NCI-H82 treated with DMSO at 0.1 percent for 48 hours (cell line): ENCODE measurements around the gene PEMT.

Experiments
- DNase-seq: peaks from one replicate; lab custom pipeline; 2025; ENCODE audit not compliant: unreplicated experiment; lab: John Stamatoyannopoulos, UW

PEMT gene

GRCh38 chr17:17537311-17538099, 54.0 kb downstream of the PEMT start:
- DNase-seq = no peak

GRCh38 chr17:17536702-17537101, 54.8 kb downstream of the PEMT start:
- no peak for DNase-seq

- no peak for DNase-seq
Measured at GRCh38 chr17:17535957-17536356, 55.6 kb downstream of the PEMT start.

DNA sequence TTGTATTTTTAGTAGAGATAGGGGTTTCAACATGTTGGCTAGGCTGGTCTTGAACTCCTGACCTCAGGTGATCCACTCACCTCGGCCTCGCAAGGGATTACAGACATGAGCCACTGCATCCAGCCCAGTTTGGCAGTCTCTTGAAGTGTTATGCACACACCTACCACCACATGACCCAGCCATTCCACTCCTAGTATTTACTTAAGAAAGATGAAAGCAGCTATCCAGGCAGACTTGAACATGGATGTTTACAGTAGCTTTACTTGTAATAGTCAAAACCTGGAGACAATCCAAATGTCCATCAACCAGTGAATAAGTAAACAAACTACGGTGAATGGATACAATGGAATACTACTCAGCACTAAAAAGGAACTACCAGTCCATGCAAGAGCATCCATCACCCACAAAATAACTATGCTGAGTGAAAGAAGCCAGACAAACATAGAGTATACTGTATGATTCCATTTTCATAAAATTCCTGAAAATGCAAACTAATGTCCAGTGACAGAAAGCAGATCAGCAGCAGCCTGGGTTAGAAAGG, 57.5 kb downstream of the PEMT start:
- DNase-seq = no peak

DNA sequence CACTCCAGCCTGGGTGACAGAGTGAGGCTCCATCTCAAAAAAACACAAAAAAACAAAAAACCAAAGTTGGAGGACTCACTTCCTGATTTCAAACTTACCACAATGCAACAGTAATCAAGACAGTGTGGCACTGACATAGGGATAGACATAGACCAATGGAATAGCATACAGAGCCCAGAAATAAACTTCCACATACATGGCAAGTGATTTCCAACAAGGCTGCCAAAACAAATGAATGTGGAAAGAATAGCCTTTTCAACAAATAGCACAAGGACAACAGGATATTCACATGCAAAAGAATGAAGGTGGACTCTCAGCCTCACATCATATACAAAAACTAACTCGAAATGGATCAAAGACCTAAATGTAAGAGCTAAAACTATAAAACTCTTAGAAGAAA, 58.5 kb downstream of the PEMT start:
- no peak for DNase-seq

DNA sequence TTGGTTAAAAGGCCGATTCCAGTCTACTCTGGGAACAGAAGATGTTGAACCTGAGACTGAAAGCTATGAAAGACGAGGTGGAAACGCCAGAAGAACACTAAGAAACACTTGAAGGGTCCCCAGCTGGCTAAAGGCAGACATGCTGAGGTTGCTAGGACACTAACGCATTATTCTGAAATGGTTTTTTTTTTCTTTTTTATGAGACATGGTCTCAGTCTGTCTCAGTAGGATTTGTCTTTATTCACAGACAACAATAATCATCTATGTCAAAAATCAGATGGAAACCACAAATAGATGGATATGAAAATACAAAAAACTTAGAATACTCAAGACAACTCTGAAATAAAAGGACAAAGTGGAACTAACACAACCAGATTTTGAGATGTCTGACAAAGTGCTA, 60.4 kb downstream of the PEMT start:
- no peak for DNase-seq

GRCh38 chr17:17528696-17529652, 62.5 kb downstream of the PEMT start:
- no peak for DNase-seq

DNA sequence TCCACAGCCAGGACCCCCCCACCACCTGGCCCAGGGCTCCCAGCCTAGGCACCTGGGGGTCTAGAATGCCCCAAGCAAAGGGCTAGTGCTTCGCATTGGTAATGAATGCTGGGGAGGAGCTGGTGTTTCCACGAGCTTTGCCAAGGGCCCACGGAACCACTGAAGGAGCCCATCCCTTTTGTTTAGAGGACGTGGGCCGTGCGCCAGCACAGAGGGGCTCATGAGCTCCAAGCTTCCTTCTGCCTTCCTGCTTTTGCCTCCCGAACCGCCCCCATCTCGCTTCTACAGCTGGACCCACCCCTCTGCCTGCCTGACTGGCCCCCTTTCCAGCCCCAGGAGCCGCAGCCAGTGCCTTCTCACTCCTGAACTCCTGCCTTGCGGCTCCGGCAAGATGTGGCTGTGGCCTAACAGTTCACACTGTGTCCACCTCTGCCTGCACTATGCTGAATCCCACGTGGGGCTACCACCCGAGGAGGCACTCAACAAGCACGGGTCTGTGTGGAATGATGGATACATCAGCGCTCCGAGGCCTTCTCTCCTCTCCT, 63.5 kb downstream of the PEMT start:
- DNase-seq = no peak

DNA sequence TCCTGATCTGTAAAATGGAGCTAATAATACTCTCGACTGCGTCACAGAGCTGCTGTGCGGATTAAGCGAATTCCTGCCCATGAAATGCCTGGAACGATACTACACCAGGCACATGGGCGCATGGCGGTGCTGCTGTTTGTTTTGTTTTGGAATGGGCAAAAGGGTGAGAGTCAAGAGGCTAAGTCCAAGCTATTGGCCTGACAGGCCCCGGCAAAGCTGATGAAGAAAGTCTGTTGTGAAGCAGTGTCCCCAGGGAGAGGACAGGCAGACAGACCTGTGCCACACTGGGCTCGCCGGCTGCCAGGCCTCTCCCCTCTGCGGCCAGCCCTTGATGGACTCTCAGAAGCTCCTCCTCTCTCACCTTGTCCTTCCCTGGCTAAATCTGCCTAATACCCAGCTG, 64.0 kb downstream of the PEMT start:
- DNase-seq = no peak

- DNase-seq = no peak
Measured at GRCh38 chr17:17526369-17526768, 65.1 kb downstream of the PEMT start.

GRCh38 chr17:17525956-17526355, 65.6 kb downstream of the PEMT start:
- no peak for DNase-seq

DNA sequence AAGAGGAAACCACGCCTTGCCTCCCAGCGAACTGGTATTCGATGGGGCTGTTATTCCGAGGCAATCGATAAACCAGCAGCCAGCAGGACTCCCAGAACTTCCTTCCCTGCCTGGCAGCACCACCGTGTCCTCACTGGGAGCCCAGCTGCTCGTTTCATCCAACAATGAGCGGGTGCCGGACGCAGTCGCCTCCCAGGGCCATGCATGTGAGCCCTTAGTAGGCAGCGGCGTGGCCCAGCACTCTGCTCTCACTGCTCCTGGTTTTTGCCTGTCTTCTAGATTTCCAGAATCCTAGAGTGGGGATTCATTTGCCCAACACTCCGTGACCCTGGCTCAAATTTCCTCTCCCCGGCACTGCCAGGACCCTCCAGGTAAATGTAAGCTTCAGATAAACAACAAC, 66.2 kb downstream of the PEMT start:
- no peak for DNase-seq

- no peak for DNase-seq
Measured at GRCh38 chr17:17523731-17524490, 67.6 kb downstream of the PEMT start.

GRCh38 chr17:17523001-17523730, 68.3 kb downstream of the PEMT start:
- peak; percentile 54 for DNase-seq

- DNase-seq = no peak
Measured at GRCh38 chr17:17520599-17521232, 70.8 kb downstream of the PEMT start.

DNA sequence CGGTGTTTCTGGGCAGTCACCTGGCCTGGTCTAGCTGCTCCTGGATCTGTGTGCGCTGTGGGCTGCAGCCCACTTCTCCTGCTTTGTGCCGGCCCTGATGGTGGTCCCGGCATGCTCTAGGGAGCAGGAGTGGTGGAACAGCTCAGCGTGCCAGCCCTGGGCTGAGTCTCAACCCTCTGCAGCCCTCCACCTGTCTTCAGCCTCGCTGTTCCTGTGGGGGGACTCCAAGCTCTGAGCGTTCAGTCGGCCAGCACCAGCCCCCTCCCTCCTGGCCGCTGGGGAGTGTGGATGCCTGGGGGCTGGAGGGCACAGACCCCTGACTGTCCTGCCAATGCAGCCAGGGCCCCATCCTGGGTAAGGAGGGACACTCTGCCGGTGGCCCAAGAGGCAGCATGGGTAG, 71.6 kb downstream of the PEMT start:
- DNase-seq = no peak

DNA sequence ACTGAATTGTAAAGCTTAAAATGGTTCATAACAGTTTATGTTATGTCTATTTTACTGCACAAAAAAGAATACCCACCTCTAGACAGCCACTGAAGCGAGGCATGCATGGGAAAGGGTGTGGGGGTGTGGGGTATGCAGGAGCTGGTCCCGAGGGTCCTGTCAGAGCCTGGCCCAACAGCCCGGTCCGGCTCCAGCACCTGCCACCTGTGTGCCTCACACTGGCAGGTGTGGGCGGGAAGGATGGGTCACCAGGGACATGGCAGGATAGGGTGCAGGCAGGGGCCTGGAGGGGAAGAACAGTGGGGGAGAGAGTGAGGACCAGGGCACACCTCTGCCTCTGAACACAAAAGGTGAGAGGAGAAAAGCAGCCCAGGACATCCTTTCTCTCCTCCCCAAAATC, 72.6 kb downstream of the PEMT start:
- no peak for DNase-seq

DNA sequence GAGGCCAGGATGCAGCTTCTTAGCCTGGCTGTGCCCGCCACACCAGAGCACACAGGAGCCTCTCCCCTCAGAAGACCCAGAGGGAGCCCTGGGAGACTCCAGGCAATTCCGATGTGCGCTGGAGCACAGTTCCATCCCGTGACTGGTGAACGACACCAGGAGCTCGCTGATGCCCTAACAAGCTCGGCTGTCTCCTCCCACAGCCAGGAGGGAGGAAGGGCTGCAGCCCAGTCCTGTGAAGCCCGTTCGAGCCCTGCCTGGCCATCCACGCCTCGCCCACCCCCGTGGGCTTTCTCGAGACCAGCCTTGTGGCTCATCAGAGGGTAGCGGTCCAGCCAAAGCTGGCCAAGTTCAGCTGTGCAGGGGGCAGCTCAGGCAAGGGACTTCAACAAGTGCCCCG, 73.5 kb downstream of the PEMT start:
- no peak for DNase-seq

- DNase-seq = no peak
Measured at GRCh38 chr17:17516941-17517720, 74.4 kb downstream of the PEMT start.
